Psoas muscle (tissue), 8 donors: ENCODE data around the gene LMLN. TPM values are rescaled to one million over a fixed set of nuclear protein-coding genes. Genes with fewer than 3 reads are reported as not detected.

Experiments
- ATAC-seq, 4 donors: fragments of 200-7000 bp; cut with Tn5 transposase; one replicate each; pipeline ENCODE4 v1.9.1; 2020; ENCODE audit warnings: moderate library complexity in 3 of 4, mild to moderate bottlenecking in 2 of 4
- DNase-seq, 2 donors: peaks; one replicate each; pipeline ENCODE4 v3.0.0-alpha.2; 2020
- H3K27ac ChIP-seq: fragments of 200-600 bp; one replicate; pipeline ENCODE4 v1.8.0; 2022
- H3K27me3 ChIP-seq, 3 donors: fragments of 200-600 bp in 1 of 3; one replicate each; pipeline versions ENCODE4 v1.6.1 to v1.8.0; 2013 to 2022; ENCODE audit warnings: low read length in 2 of 3, mild to moderate bottlenecking in 2 of 3, moderate library complexity in 1 of 3; ENCODE audit not compliant: insufficient read depth in 3 of 3
- H3K36me3 ChIP-seq, 2 donors: fragments of 200-600 bp in 1 of 2; one replicate each; pipeline versions ENCODE4 v1.6.1 to v1.8.0; 2013 to 2022; ENCODE audit warnings: low read depth in 1 of 2, mild to moderate bottlenecking in 1 of 2, moderate library complexity in 1 of 2; ENCODE audit not compliant: insufficient read depth in 1 of 2
- H3K4me1 ChIP-seq: fragments of 200-600 bp; one replicate; pipeline ENCODE4 v1.8.0; 2022
- H3K4me3 ChIP-seq: fragments of 200-600 bp; one replicate; pipeline ENCODE4 v1.8.0; 2022; ENCODE audit warnings: mild to moderate bottlenecking
- H3K9me3 ChIP-seq: fragments of 200-600 bp; one replicate; pipeline ENCODE4 v1.8.0; 2022
- WGBS, 3 donors: extraction: QIAGEN DNeasy Blood & Tissue Kit; methylation state at CpG; one replicate each; pipeline versions ENCODE4 v1.1.6 to v1.1.7; 2013; 5-methylcytosine and 5-hydroxymethylcytosine counted together
- intact Hi-C, 2 donors: fragments of 100-400 bp; cut with DNase I; formaldehyde crosslinking; loops; one replicate each; pipeline versions ENCODE4 v1.11.0 to v1.14.2; 2022
- polyA plus RNA-seq, 3 donors: library from polyadenylated mRNA; stranded (reverse); fragments of 200-250 nt; gene quantifications; one replicate each; pipeline ENCODE4 v1.2.3, GENCODE V29; 2013
- total RNA-seq, 4 donors: library from RNA; stranded (reverse); fragmentation: NEBNext Ultra II Directional in 2 of 4; extraction: Animal tissue kit (Norgen Biotek cat#: 25700) in 2 of 4; gene quantifications; one replicate each; pipeline versions ENCODE4 v1.2.1 to v1.2.4, GENCODE V29; 2021 to 2023
- TF ChIP-seq, protein P1 (sequence below): fragments of 200-600 bp; IDR thresholded peaks from one replicate; pipeline ENCODE4 v1.8.0; 2022; ENCODE audit warnings: antibody characterized with exemption
- donor health status: healthy with polysubstance abuse.
- donor health status: DM: no; HTN: no; CAD: no; lungs with moderate emphysema.
- donor health status: Bipolar disorder and iron deficiency.
- donor health status: healthy.
- donor health status: DM: yes; HTN: yes; CAD: no.
- donor health status: DM: no; HTN: no; CAD: no.
- donor health status: DM: no; HTN: no; CAD: no.
- donor health status: DM: yes; HTN: yes; CAD: no.

Gene LMLN
- total and polyA plus RNA-seq, 7 donors, result 1.5 to 8.3 (median 5.0) TPM

DNA sequence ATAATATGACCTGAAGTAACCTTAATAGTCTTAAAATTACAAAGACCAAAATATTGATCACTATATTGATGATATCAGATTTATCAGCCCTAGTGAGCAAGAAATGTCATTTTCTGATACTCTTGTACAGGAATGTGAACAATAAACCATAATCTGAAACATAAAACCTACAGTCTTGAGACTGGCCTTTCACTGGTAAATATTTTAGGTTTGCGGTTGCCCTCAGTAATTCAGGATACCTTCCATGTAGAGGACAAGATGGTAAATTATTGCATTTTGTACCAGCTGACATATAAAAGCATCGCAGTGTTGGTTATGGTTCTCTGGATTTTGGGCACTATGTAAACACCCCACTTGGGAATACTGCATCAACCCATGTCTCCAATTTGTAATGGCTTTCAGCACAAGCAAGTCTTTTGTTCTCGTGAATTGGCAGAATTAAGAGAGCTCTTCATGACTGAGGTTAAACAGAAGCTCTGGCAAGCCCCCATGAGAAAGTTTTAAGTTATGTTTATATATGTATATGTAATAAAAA lies 128.5 kb downstream of the LMLN start:
- no peak for ATAC-seq
- no peak for DNase-seq
- Histone ChIP-seq H3K4me1 (no peaks in the 10 kb centered on the region), H3K4me3 (no peak overlapping the region), H3K27ac (no peak overlapping the region), H3K36me3 (no peaks in the 10 kb centered on the region), H3K9me3 (no peaks in the 10 kb centered on the region), H3K27me3 (peaks cover 0 to 57% (median 6%) of the 10 kb centered on the region in 3 donors)
- intact Hi-C loops, result no loop called here
- TF ChIP-seq, protein P1, sequence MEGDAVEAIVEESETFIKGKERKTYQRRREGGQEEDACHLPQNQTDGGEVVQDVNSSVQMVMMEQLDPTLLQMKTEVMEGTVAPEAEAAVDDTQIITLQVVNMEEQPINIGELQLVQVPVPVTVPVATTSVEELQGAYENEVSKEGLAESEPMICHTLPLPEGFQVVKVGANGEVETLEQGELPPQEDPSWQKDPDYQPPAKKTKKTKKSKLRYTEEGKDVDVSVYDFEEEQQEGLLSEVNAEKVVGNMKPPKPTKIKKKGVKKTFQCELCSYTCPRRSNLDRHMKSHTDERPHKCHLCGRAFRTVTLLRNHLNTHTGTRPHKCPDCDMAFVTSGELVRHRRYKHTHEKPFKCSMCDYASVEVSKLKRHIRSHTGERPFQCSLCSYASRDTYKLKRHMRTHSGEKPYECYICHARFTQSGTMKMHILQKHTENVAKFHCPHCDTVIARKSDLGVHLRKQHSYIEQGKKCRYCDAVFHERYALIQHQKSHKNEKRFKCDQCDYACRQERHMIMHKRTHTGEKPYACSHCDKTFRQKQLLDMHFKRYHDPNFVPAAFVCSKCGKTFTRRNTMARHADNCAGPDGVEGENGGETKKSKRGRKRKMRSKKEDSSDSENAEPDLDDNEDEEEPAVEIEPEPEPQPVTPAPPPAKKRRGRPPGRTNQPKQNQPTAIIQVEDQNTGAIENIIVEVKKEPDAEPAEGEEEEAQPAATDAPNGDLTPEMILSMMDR, result no peak
- 49 to 64% (median 51%) methylated on average over 3 of the region's 3 CpGs for WGBS, 3 donors

DNA sequence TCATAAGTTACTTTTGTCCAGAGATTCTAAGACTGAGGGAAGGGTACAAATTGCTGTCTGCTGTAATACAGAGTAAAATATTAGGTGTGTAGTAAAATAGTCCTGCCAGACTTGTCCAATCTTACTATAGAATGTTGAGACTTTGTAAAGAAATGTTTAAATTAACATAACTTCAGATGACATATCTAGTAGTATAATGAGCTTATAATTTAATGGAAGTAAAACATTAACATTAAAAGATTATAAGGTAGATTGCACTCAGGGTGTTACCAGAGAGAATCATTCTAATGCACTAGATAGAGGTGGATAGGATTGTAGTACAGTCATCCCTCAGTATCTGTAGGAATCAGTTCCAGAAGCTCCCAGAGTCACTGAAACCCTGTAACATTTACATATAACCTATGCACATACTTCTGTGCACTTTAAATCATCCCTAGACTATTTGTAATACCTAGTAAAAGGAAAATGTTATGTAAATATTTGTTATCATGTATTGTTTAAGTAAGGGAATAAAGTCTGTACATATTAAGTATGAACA lies 130.8 kb downstream of the LMLN start:
- intact Hi-C loops, result no loop called here
- Histone ChIP-seq H3K27ac (no peak overlapping the region), H3K9me3 (no peaks in the 10 kb centered on the region), H3K4me1 (no peaks in the 10 kb centered on the region), H3K4me3 (no peak overlapping the region), H3K36me3 (no peaks in the 10 kb centered on the region), H3K27me3 (peaks cover 3 to 60% (median 7%) of the 10 kb centered on the region in 3 donors)
- TF ChIP-seq, protein P1, result no peak
- no peak for ATAC-seq
- DNase-seq, result no peak

DNA sequence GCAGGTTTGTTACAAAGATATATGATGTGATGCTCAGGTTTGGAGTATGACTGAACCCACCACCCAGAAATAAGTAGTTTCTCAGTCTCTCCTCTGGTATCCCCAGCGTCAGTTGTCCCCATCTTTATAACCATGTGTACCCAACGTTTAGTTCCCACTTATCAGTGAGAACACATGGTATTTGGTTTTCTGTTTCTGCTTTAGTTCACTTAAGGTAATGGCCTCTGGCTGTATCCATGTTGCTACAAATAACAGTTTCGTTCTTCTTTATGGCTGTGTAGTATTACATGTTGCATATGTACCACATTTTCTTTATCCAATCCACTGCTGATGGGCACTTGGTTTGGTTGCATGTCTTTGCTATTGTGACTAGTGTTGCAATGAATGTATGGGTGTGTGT lies 132.3 kb downstream of the LMLN start:
- peaks cover 3 to 58% (median 7%) of the 10 kb centered on the region in 3 donors for H3K27me3 ChIP-seq

DNA sequence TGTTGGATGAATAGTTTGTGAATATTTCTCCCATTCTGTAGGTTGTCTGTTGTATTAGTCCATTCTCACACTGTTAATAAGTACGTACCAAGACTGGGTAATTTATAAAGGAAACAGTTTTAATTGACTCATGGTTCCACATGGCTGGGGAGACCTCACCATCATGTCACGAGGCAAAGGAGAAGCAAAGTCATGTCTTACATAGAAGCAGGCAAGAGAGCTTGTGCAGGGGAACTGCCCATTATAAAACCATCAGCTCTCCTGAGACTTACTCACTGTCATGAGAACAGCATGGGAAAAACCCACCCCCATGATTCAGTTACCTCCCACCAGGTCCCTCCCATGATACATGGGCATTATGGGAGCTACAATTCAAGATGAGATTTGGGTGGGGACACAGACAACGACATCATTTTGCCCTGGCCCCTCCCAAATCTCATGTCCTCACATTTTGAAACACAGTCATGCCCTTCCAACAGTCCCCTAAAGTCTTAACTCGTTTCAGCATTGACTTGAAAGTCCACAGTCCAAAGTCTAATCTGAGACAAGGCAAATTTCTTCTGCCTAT lies 133.2 kb downstream of the LMLN start:
- WGBS, 3 donors, result 54 to 73% (median 66%) methylated on average over 4 of the region's 4 CpGs
- H3K9me3 ChIP-seq, result no peaks in the 10 kb centered on the region
- H3K27ac ChIP-seq, result no peak overlapping the region
- intact Hi-C loops, result no loop called here
- H3K4me3 ChIP-seq, result no peak overlapping the region
- TF ChIP-seq, protein P1, result no peak
- no peaks in the 10 kb centered on the region for H3K36me3 ChIP-seq
- DNase-seq, result no peak
- peaks cover 3 to 58% (median 7%) of the 10 kb centered on the region in 3 donors for H3K27me3 ChIP-seq
- no peaks in the 10 kb centered on the region for H3K4me1 ChIP-seq
- ATAC-seq, result no peak

More for the DNA sequence above, 132.3 kb downstream of the LMLN start:
- Histone ChIP-seq H3K36me3 (no peaks in the 10 kb centered on the region), H3K4me3 (no peak overlapping the region), H3K27ac (no peak overlapping the region), H3K4me1 (no peaks in the 10 kb centered on the region), H3K9me3 (no peaks in the 10 kb centered on the region)
- DNase-seq (no peak), ATAC-seq (no peak)
- intact Hi-C loops, result no loop called here
- TF ChIP-seq, protein P1, result no peak
- WGBS, 3 donors, result 49 to 58% (median 51%) methylated on average over 3 of the region's 3 CpGs

Other genes starting within 250 kb of the LMLN start
- gene RUBCN, start 223.3 kb upstream of the LMLN start, total RNA-seq, result 10 to 100 TPM; 21.9 to 29.1 (median 27.6) TPM
- 10 to 100 TPM in 1 of 3 donors, 1 to 10 TPM in 2; 5.0 to 12.9 (median 6.1) TPM for gene RUBCN, start 223.3 kb upstream of the LMLN start, polyA plus RNA-seq
- 100 to 1,000 TPM; 143 to 232 (median 157) TPM for gene FYTTD1, start 210.3 kb upstream of the LMLN start, total RNA-seq
- 100 to 1,000 TPM in 1 of 3 donors, 10 to 100 TPM in 2; 15.2 to 108 (median 48.6) TPM for gene FYTTD1, start 210.3 kb upstream of the LMLN start, polyA plus RNA-seq
- 10 to 100 TPM; 16.9 to 29.5 (median 25.0) TPM for gene LRCH3, start 169.0 kb upstream of the LMLN start, total RNA-seq
- gene LRCH3, start 169.0 kb upstream of the LMLN start, polyA plus RNA-seq, result 10 to 100 TPM in 2 of 3 donors, 1 to 10 TPM in 1; 7.0 to 13.8 (median 11.5) TPM
- gene RPL35A, start 10.0 kb upstream of the LMLN start, total RNA-seq, result 100 to 1,000 TPM; 467 to 703 (median 581) TPM
- 1,000 to 10,000 TPM in 1 of 3 donors, 100 to 1,000 TPM in 2; 935 to 1,294 (median 965) TPM for gene RPL35A, start 10.0 kb upstream of the LMLN start, polyA plus RNA-seq